Astrocyte of the cerebellum (primary cell): Measurements from ENCODE around the gene ADGRB3.

Experiments
- DNase-seq: peaks from one replicate; pipeline ENCODE4 v3.0.0-alpha.2; 2011; ENCODE audit warnings: low read depth
- H3K4me3 ChIP-seq: 2 replicates; pipeline ENCODE4 v1.5.1; 2011; ENCODE audit warnings: mild to moderate bottlenecking, low read depth, low read length, moderate library complexity
- CTCF ChIP-seq: IDR thresholded peaks from 2 replicates; pipeline ENCODE4 v1.5.1; 2012; ENCODE audit warnings: low read length, low read depth, moderate library complexity, mild to moderate bottlenecking; ENCODE audit errors: missing control alignments
- in situ Hi-C: cut with HindIII; loops from 2 replicates; pipeline ENCODE4 v1.10.0; 2017; ENCODE audit warnings: low sequenced_read_pairs

ADGRB3 gene

GRCh38 chr6:68689910-68690309 lies 54.8 kb downstream of the ADGRB3 start:
- TF ChIP-seq CTCF, result no peak
- no peak overlapping the region for H3K4me3 ChIP-seq
- DNase-seq, result no peak
- in situ Hi-C loops, result no loop called here

GRCh38 chr6:68691120-68691519 lies 56.0 kb downstream of the ADGRB3 start:
- H3K4me3 ChIP-seq, result no peak overlapping the region
- DNase-seq, result no peak
- no peak for TF ChIP-seq CTCF
- in situ Hi-C loops, result no loop called here

GRCh38 chr6:68693271-68693670 lies 58.2 kb downstream of the ADGRB3 start:
- TF ChIP-seq CTCF, result no peak
- in situ Hi-C loops, result no loop called here
- no peak for DNase-seq
- no peak overlapping the region for H3K4me3 ChIP-seq

GRCh38 chr6:68695403-68695802 lies 60.3 kb downstream of the ADGRB3 start:
- in situ Hi-C loops, result no loop called here
- no peak for TF ChIP-seq CTCF
- no peak for DNase-seq
- no peak overlapping the region for H3K4me3 ChIP-seq

GRCh38 chr6:68695838-68696237 lies 60.8 kb downstream of the ADGRB3 start:
- DNase-seq, result no peak
- in situ Hi-C loops, result no loop called here
- no peak for TF ChIP-seq CTCF
- no peak overlapping the region for H3K4me3 ChIP-seq

GRCh38 chr6:68697394-68697793 lies 62.3 kb downstream of the ADGRB3 start:
- in situ Hi-C loops, result no loop called here
- TF ChIP-seq CTCF, result no peak
- no peak for DNase-seq
- no peak overlapping the region for H3K4me3 ChIP-seq

- no peak for TF ChIP-seq CTCF
- no peak overlapping the region for H3K4me3 ChIP-seq
- in situ Hi-C loops, result no loop called here
- DNase-seq, result no peak
These were observed 66.1 kb downstream of the ADGRB3 start for GRCh38 chr6:68701159-68701558.
